K562 (cell line): Measurements from ENCODE around the gene AKT1S1. TPM values are rescaled to one million over a fixed set of nuclear protein-coding genes. Genes with fewer than 3 reads are reported as not detected.
A peak's percentile ranks its signal among the peaks of the same experiment; 100 is the strongest.

Experiments
- ADNP ChIP-seq: fragments of 200-800 bp; sonication (Bioruptor generic); IDR thresholded peaks from 2 replicates; pipeline ENCODE4 v1.6.1; 2016; ENCODE audit warnings: missing genetic modification characterization, missing compliant biosample characterization
- ETV5 ChIP-seq: sonication (generic); formaldehyde crosslinking; IDR thresholded peaks from 2 replicates; pipeline ENCODE4 v1.4.0; 2020; ENCODE audit warnings: low read depth, mild to moderate bottlenecking, missing genetic modification reagents
- FOS ChIP-seq: IDR thresholded peaks from 3 replicates; pipeline ENCODE4 v1.6.1; 2011; ENCODE audit not compliant: insufficient read length; ENCODE audit errors: extremely low read depth
- FOSL1 ChIP-seq: fragments of 200-800 bp; sonication (Bioruptor generic); conservative IDR thresholded peaks from 2 replicates; pipeline ENCODE4 v1.6.1; 2016; ENCODE audit warnings: missing genetic modification characterization, missing compliant biosample characterization
- HNRNPUL1 ChIP-seq: fragments of 200-400 bp; formaldehyde crosslinking; IDR thresholded peaks from 2 replicates; pipeline ENCODE4 v1.6.1; 2017; ENCODE audit warnings: low read length
- NBN ChIP-seq: fragments of 450-650 bp; IDR thresholded peaks from 2 replicates; pipeline ENCODE4 v1.6.1; 2016; ENCODE audit warnings: low read depth, mild to moderate bottlenecking
- NFE2 ChIP-seq: IDR thresholded peaks from 2 replicates; pipeline ENCODE4 v1.6.1; 2014; ENCODE audit warnings: antibody characterized with exemption, low read depth
- POLR2AphosphoS2 ChIP-seq: IDR thresholded peaks from 2 replicates; pipeline ENCODE4 v1.6.1; 2012; ENCODE audit warnings: low read length, improper control_type of control experiment
- RBM39 ChIP-seq: fragments of 200-400 bp; formaldehyde crosslinking; optimal IDR thresholded peaks from 2 replicates; pipeline ENCODE3; 2018; ENCODE audit warnings: low read depth, low read length
- SIN3A ChIP-seq, 2 experiments: fragments of 150-350 bp in 1 of 2; IDR thresholded peaks; 2 replicates each; pipeline ENCODE4 v1.6.1; 2011 to 2016; ENCODE audit warnings: borderline replicate concordance in 2 of 2, low read depth in 2 of 2, low read length in 2 of 2, mild to moderate bottlenecking in 2 of 2, moderate library complexity in 2 of 2; ENCODE audit not compliant: control insufficient read depth in 1 of 2
- TGIF2 ChIP-seq: sonication (generic); formaldehyde crosslinking; IDR thresholded peaks from 2 replicates; pipeline ENCODE4 v1.8.1; 2022; ENCODE audit warnings: mild to moderate bottlenecking, missing genetic modification reagents, moderate library complexity
- ZNF41 ChIP-seq: fragments of 250-450 bp; sonication (Bioruptor Pico); conservative IDR thresholded peaks from 2 replicates; pipeline ENCODE4 v1.4.0; 2020; ENCODE audit warnings: mild to moderate bottlenecking
- ZNF444 ChIP-seq: fragments of 250-450 bp; sonication (Bioruptor Pico); IDR thresholded peaks from 2 replicates; pipeline ENCODE4 v1.4.0; 2020; ENCODE audit warnings: mild to moderate bottlenecking, moderate library complexity
- polyA plus RNA-seq, 8 experiments: library from polyadenylated mRNA; depleted of rRNA in 4 of 8; stranded (reverse) in 5 of 8; unstranded in 3 of 8; fragments of >200 nt; fragmentation: Nextera tagmentation in 2 of 8; fragmentation: Illumina TruSeq in 1 of 8; extraction: Ambion mirVana in 2 of 8; extraction: Trizol in 1 of 8; gene quantifications; 2 replicates each; pipeline versions ENCODE4 v1.2.1 to v1.2.3, GENCODE V29; 2011 to 2014; ENCODE audit warnings: inconsistent platforms in 1 of 8, missing spikeins in 1 of 8
- total RNA-seq, 7 experiments: library from RNA; depleted of rRNA in 6 of 7; stranded (reverse); fragments of >200 nt in 6 of 7; fragmentation: Illumina TruSeq in 2 of 7; extraction: Trizol in 2 of 7; gene quantifications; 2 replicates each; pipeline versions ENCODE4 v1.2.1 to v1.2.3, GENCODE V29; 2011 to 2021; ENCODE audit warnings: low replicate concordance in 1 of 7
- TF ChIP-seq, protein P1 (sequence below): fragments of 450-650 bp; IDR thresholded peaks from 2 replicates; pipeline ENCODE4 v1.7.1; 2018; ENCODE audit warnings: mild to moderate bottlenecking, low read depth; ENCODE audit not compliant: partially characterized antibody
- TF ChIP-seq, protein P2 (sequence below): fragments of 250-450 bp; sonication (Bioruptor Pico); IDR thresholded peaks from 2 replicates; pipeline ENCODE4 v1.4.0; 2020; ENCODE audit warnings: borderline replicate concordance
- TF ChIP-seq, protein P3 (sequence below): fragments of 450-650 bp; formaldehyde crosslinking; IDR thresholded peaks from 2 replicates; pipeline ENCODE4 v1.4.0; 2022; ENCODE audit warnings: missing genetic modification characterization

AKT1S1 gene
- total and polyA plus RNA-seq, 9 of the 15 experiments (the other 6 are each of a cell fraction or from before 2014, with no cell fraction given), result 1.2 to 50.3 (median 17.1) TPM

DNA sequence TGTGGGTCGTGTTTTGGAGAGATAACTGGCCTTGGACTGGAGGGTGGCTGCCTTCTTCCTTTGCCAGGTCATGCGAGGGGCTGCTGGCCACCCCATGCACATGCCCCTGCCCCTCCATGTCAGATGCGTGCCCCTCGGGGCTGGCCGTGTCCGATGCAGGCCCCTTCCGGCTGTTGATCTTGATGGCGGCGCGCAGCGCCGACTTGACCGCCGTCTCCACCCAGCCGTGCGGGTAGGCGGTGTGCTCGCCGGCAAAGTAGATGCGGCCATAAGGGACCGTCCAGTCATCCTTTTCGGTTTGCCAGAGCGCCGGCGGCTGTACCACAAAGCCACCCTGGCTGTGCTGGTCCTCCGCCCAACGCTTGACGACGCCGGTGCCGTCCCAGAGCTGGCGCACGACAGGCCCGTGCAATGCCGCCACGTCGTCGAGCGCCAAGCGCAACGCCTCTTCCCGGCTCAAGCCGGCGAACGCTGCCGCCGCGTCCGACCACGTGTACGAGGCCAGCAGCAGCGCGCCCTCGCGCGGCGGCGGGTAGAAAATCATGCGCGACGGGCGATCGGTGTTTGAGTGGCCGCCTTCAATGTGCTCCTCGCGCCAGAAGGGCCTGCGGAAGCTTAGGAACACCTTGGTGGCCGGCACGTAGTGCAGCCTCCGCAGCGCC lies 12.7 kb upstream of the AKT1S1 start (continued):
- TF ChIP-seq RBM39, result no peak
- TF ChIP-seq, protein P1, sequence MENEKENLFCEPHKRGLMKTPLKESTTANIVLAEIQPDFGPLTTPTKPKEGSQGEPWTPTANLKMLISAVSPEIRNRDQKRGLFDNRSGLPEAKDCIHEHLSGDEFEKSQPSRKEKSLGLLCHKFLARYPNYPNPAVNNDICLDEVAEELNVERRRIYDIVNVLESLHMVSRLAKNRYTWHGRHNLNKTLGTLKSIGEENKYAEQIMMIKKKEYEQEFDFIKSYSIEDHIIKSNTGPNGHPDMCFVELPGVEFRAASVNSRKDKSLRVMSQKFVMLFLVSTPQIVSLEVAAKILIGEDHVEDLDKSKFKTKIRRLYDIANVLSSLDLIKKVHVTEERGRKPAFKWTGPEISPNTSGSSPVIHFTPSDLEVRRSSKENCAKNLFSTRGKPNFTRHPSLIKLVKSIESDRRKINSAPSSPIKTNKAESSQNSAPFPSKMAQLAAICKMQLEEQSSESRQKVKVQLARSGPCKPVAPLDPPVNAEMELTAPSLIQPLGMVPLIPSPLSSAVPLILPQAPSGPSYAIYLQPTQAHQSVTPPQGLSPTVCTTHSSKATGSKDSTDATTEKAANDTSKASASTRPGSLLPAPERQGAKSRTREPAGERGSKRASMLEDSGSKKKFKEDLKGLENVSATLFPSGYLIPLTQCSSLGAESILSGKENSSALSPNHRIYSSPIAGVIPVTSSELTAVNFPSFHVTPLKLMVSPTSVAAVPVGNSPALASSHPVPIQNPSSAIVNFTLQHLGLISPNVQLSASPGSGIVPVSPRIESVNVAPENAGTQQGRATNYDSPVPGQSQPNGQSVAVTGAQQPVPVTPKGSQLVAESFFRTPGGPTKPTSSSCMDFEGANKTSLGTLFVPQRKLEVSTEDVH, result peak; percentile 54
- TF ChIP-seq, protein P2, sequence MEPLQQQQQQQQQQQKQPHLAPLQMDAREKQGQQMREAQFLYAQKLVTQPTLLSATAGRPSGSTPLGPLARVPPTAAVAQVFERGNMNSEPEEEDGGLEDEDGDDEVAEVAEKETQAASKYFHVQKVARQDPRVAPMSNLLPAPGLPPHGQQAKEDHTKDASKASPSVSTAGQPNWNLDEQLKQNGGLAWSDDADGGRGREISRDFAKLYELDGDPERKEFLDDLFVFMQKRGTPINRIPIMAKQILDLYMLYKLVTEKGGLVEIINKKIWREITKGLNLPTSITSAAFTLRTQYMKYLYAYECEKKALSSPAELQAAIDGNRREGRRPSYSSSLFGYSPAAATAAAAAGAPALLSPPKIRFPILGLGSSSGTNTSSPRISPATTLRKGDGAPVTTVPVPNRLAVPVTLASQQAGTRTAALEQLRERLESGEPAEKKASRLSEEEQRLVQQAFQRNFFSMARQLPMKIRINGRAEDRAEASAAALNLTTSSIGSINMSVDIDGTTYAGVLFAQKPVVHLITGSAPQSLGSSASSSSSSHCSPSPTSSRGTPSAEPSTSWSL (CRISPR knock-in tag), result no peak
- peak; percentile 67; the same call in 1 of the 2 replicates for TF ChIP-seq FOSL1 (tag)
- peak; percentile 97 for TF ChIP-seq TGIF2
- no peak for TF ChIP-seq FOS
- no peak for TF ChIP-seq POLR2AphosphoS2
- TF ChIP-seq ETV5 (CRISPR knock-in tag), result peak; percentile 90
- TF ChIP-seq HNRNPUL1, result no peak
- TF ChIP-seq ADNP (tag), result no peak
- TF ChIP-seq ZNF444, result no peak
- no peak for TF ChIP-seq ZNF41 (CRISPR knock-in tag)
- TF ChIP-seq NFE2, result peak; percentile 44; the same call in 1 of the 2 replicates
- TF ChIP-seq SIN3A (IDR thresholded peaks at IDR 0.05; ENCODE audit: borderline replicate concordance in 2 of 2, control insufficient read depth in 1 of 2, low read depth in 2 of 2, low read length in 2 of 2), result peak in 1 of 2 experiments; percentile 87; a peak in 2 of 4 replicates
- peak; percentile 90 for TF ChIP-seq NBN
- TF ChIP-seq, protein P3, sequence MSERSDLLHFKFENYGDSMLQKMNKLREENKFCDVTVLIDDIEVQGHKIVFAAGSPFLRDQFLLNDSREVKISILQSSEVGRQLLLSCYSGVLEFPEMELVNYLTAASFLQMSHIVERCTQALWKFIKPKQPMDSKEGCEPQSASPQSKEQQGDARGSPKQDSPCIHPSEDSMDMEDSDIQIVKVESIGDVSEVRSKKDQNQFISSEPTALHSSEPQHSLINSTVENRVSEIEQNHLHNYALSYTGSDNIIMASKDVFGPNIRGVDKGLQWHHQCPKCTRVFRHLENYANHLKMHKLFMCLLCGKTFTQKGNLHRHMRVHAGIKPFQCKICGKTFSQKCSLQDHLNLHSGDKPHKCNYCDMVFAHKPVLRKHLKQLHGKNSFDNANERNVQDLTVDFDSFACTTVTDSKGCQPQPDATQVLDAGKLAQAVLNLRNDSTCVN (CRISPR knock-in tag), result peak; percentile 26; the same call in 1 of the 2 replicates
